SU-DHL-6 (cell line): ENCODE results near the gene NDUFS7.

ENCODE experiments used
- H2AFZ ChIP-seq: fragments of 200-600 bp; sonication (generic); 2 replicates; pipeline ENCODE4 v1.6.1; 2014; ENCODE audit warnings: low read depth, mild to moderate bottlenecking, moderate library complexity, mixed read lengths, antibody characterized with exemption, low read length; ENCODE audit not compliant: severe bottlenecking
- H3F3A ChIP-seq: fragments of 200-600 bp; shearing (Covaris generic); 2 replicates; pipeline ENCODE4 v1.6.0; 2016; ENCODE audit warnings: antibody characterized with exemption, mild to moderate bottlenecking; ENCODE audit not compliant: insufficient read depth
- H3K27ac ChIP-seq: fragments of 200-600 bp; sonication (generic); 2 replicates; pipeline ENCODE4 v1.5.1; 2016; ENCODE audit warnings: low read depth, mild to moderate bottlenecking, low read length, moderate library complexity, mixed read lengths
- H3K27me3 ChIP-seq: fragments of 200-600 bp; sonication (generic), shearing (Covaris generic); 2 replicates; pipeline ENCODE4 v1.6.0; 2014; ENCODE audit warnings: mild to moderate bottlenecking, low read length
- H3K36me3 ChIP-seq: fragments of 200-600 bp; sonication (generic); 2 replicates; pipeline ENCODE4 v1.6.1; 2014; ENCODE audit warnings: mild to moderate bottlenecking, low read length, mixed read lengths
- H3K4me2 ChIP-seq: fragments of 300-600, 200-600 bp; shearing (Covaris generic), sonication (generic); 2 replicates; pipeline ENCODE4 v1.6.0; 2014; ENCODE audit warnings: low read length, low read depth, mild to moderate bottlenecking; ENCODE audit not compliant: poor library complexity, severe bottlenecking
- H3K4me3 ChIP-seq: fragments of 200-600 bp; sonication (generic); 2 replicates; pipeline ENCODE4 v1.5.1; 2014; ENCODE audit warnings: antibody characterized with exemption, low read length, mild to moderate bottlenecking, mixed read lengths; ENCODE audit not compliant: insufficient read depth, poor library complexity, severe bottlenecking
- H3K79me2 ChIP-seq: fragments of 200-600 bp; sonication (generic); 2 replicates; pipeline ENCODE4 v1.6.1; 2014; ENCODE audit warnings: mild to moderate bottlenecking, low read length, moderate library complexity; ENCODE audit not compliant: insufficient read depth
- H3K9ac ChIP-seq: fragments of 200-600 bp; sonication (generic); 2 replicates; pipeline ENCODE4 v1.7.0; 2014; ENCODE audit warnings: mild to moderate bottlenecking, low read length
- H3K9me2 ChIP-seq: fragments of 200-600 bp; sonication (generic); replicated peaks from 2 replicates; pipeline ENCODE4 v1.6.1; 2014; ENCODE audit warnings: low read length; ENCODE audit not compliant: insufficient read depth
- H3K9me3 ChIP-seq: fragments of 200-600 bp; sonication (generic); 2 replicates; pipeline ENCODE4 v1.6.1; 2014; ENCODE audit warnings: low read length, mixed read lengths; ENCODE audit not compliant: insufficient read depth
- H4K20me1 ChIP-seq: fragments of 200-600 bp; sonication (generic); 2 replicates; pipeline ENCODE4 v1.6.1; 2014; ENCODE audit warnings: low read depth, mild to moderate bottlenecking, antibody characterized with exemption, low read length, moderate library complexity, mixed read lengths
- EZH2phosphoT487 ChIP-seq: fragments of 200-600 bp; sonication (generic), shearing (Covaris generic); conservative IDR thresholded peaks from 2 replicates; pipeline ENCODE4 v1.6.1; 2018; ENCODE audit warnings: mild to moderate bottlenecking, antibody characterized with exemption, low read length, moderate library complexity, mixed read lengths
- TF ChIP-seq, protein P1 (sequence below): fragments of 200-600 bp; sonication (generic); IDR thresholded peaks from one replicate; pipeline ENCODE4 v1.5.1; 2017; ENCODE audit warnings: antibody characterized with exemption, mild to moderate bottlenecking, low read length, moderate library complexity; ENCODE audit not compliant: insufficient read depth, poor library complexity, severe bottlenecking

NDUFS7 gene

DNA sequence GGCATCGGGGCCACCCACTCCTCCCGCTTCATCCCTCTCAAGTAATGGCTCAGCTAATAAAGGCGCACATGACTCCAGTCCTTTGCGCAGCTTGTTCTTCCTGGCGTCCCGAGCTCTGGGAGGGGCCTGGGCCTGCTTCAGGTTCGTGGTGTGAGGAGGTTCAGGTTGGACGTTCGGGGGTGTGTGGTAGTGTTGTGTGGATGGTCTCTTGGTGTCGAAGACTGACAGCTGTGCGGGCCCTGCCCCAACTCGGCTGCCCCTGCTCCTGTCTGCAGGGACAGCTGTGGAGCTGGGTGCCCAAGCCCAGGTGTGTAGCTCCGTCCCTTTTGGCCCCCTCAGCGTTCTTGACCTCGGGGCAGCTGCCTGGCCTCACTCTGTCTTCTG is 56.7 kb downstream of the NDUFS7 start:
- Histone ChIP-seq H4K20me1 (peaks cover 18% of the 10 kb centered on the region; the same call in 1 of the 2 replicates), H3K27me3 (no peaks in the 10 kb centered on the region), H3K4me2 (no peak overlapping the region), H3K9ac (no peak overlapping the region), H3F3A (peaks cover 60% of the 10 kb centered on the region), H3K9me2 (no peaks in the 10 kb centered on the region), H3K27ac (no peak overlapping the region), H3K9me3 (no peaks in the 10 kb centered on the region), H3K36me3 (peaks cover 16% of the 10 kb centered on the region), H3K79me2 (peaks cover 31% of the 10 kb centered on the region), H2AFZ (no peak overlapping the region), H3K4me3 (no peak overlapping the region)
- TF ChIP-seq, protein P1, sequence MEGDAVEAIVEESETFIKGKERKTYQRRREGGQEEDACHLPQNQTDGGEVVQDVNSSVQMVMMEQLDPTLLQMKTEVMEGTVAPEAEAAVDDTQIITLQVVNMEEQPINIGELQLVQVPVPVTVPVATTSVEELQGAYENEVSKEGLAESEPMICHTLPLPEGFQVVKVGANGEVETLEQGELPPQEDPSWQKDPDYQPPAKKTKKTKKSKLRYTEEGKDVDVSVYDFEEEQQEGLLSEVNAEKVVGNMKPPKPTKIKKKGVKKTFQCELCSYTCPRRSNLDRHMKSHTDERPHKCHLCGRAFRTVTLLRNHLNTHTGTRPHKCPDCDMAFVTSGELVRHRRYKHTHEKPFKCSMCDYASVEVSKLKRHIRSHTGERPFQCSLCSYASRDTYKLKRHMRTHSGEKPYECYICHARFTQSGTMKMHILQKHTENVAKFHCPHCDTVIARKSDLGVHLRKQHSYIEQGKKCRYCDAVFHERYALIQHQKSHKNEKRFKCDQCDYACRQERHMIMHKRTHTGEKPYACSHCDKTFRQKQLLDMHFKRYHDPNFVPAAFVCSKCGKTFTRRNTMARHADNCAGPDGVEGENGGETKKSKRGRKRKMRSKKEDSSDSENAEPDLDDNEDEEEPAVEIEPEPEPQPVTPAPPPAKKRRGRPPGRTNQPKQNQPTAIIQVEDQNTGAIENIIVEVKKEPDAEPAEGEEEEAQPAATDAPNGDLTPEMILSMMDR, result no peak
- TF ChIP-seq EZH2phosphoT487, result no peak

DNA sequence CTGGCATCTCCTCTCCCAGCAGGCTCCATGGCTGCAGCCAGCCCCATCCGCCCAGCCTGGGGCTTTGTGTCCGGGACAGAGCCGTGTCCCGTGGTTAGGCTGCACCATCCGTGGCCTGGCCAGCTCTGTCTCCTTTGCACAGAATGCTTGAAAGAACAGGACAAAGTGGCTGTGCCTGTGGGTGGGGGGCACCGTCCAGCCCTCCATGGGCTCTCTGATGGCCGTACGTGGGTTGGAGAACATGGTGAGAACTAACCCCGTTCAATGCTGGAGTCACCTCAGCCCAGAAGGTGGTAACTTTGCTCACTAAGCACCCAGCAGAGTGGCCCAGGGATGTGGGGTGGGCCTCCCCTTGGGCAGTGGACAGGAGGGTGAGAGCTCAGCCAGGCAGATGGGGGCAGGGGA is 57.3 kb downstream of the NDUFS7 start:
- no peak for TF ChIP-seq EZH2phosphoT487
- TF ChIP-seq, protein P1, result no peak
- Histone ChIP-seq H3K27ac (no peak overlapping the region), H3K4me2 (no peak overlapping the region), H3K9me2 (no peaks in the 10 kb centered on the region), H4K20me1 (peaks cover 18% of the 10 kb centered on the region; the same call in 1 of the 2 replicates), H3K27me3 (no peaks in the 10 kb centered on the region), H3K79me2 (peaks cover 31% of the 10 kb centered on the region), H3F3A (peaks cover 58% of the 10 kb centered on the region), H2AFZ (no peak overlapping the region), H3K9ac (no peak overlapping the region), H3K36me3 (peaks cover 16% of the 10 kb centered on the region), H3K9me3 (no peaks in the 10 kb centered on the region), H3K4me3 (no peak overlapping the region)

DNA sequence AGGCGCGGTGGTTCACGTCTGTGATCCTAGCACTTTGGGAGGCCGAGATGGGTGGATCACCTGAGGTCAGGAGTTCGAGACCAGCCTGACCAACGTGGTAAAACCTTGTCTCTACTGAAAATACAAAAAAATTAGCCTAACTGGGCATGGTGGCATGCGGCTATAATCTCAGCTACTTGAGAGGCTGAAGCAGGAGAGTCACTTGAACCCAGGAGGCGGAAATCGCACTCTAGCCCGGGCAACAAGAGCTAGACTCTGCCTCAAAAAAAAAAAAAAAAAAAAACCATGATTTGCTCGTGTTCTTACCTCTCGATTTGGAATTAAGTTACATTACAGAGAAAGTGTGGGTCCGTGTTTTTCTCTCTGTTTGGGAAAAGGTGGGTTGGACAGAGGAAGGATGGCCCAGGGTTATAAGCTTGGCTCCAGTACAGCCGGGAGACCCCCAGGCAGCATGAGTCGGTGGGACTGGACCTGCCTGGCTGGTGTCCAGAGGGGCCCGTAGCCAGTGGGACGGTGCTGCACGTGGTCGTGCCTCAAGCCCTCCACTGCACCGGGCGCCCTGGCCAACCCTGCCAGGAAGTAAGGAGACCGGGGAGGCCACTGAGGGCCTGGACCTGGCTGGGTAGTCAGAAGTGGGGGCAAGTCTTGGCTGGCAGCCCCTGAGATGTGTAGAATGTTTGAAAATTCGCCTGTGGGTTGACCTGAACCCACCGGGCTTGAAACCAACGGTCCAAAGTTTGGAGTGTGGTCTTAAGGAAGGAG is 58.2 kb downstream of the NDUFS7 start:
- Histone ChIP-seq H3K9me2 (no peaks in the 10 kb centered on the region), H2AFZ (no peak overlapping the region), H3K9ac (no peak overlapping the region), H3K4me3 (no peak overlapping the region), H3K9me3 (no peaks in the 10 kb centered on the region), H3K79me2 (peaks cover 31% of the 10 kb centered on the region), H3K27ac (no peak overlapping the region; the same call in 1 of the 2 replicates), H3F3A (peaks cover 52% of the 10 kb centered on the region), H4K20me1 (peaks cover 18% of the 10 kb centered on the region; the same call in 1 of the 2 replicates), H3K36me3 (peaks cover 16% of the 10 kb centered on the region), H3K4me2 (no peak overlapping the region), H3K27me3 (no peaks in the 10 kb centered on the region)
- no peak for TF ChIP-seq EZH2phosphoT487
- TF ChIP-seq, protein P1, result no peak
